ENCODE results near the gene TFF1. TPM values are rescaled to one million over a fixed set of nuclear protein-coding genes. Genes with fewer than 3 reads are reported as not detected.

Gene TFF1
- total RNA-seq, 1 donor from 2014 or later, result not detected

- Mint-ChIP-seq H3K4me1 (peaks cover 30% of the 10 kb centered on the region), H3K4me3 (no peak overlapping the region), H3K36me3 (ENCODE audit: low read depth) (no peaks in the 10 kb centered on the region), H3K27me3 (ENCODE audit: low read depth) (peaks cover 3% of the 10 kb centered on the region), H3K27ac (ENCODE audit: unreplicated experiment) (no peak overlapping the region), H3K9me3 (no peaks in the 10 kb centered on the region)
- TF ChIP-seq CTCF (conservative IDR thresholded peaks at IDR 0.05), result no peak
- DNase-seq (ENCODE audit: low read depth, low spot score), result no peak
Observed at GRCh38 chr21:42392731-42393442, 26.6 kb upstream of the TFF1 start.

GRCh38 chr21:42391297-42391696 is 25.0 kb upstream of the TFF1 start:
- Mint-ChIP-seq H3K4me1 (peaks cover 26% of the 10 kb centered on the region), H3K27ac (ENCODE audit: unreplicated experiment) (no peak overlapping the region), H3K9me3 (no peaks in the 10 kb centered on the region), H3K4me3 (no peak overlapping the region), H3K27me3 (ENCODE audit: low read depth) (peaks cover 3% of the 10 kb centered on the region), H3K36me3 (ENCODE audit: low read depth) (no peaks in the 10 kb centered on the region)
- no peak for TF ChIP-seq CTCF (conservative IDR thresholded peaks at IDR 0.05)
- DNase-seq (ENCODE audit: low read depth, low spot score), result no peak

- Mint-ChIP-seq H3K4me1 (peaks cover 26% of the 10 kb centered on the region), H3K9me3 (no peaks in the 10 kb centered on the region), H3K4me3 (no peak overlapping the region), H3K27me3 (ENCODE audit: low read depth) (peaks cover 3% of the 10 kb centered on the region), H3K36me3 (ENCODE audit: low read depth) (no peaks in the 10 kb centered on the region), H3K27ac (ENCODE audit: unreplicated experiment) (no peak overlapping the region)
- TF ChIP-seq CTCF (conservative IDR thresholded peaks at IDR 0.05), result no peak
- DNase-seq (ENCODE audit: low read depth, low spot score), result no peak
Observed at GRCh38 chr21:42390696-42391095, 24.4 kb upstream of the TFF1 start.

- Mint-ChIP-seq H3K36me3 (ENCODE audit: low read depth) (no peaks in the 10 kb centered on the region), H3K9me3 (no peaks in the 10 kb centered on the region), H3K27ac (ENCODE audit: unreplicated experiment) (no peak overlapping the region), H3K4me3 (no peak overlapping the region), H3K27me3 (ENCODE audit: low read depth) (peaks cover 5% of the 10 kb centered on the region), H3K4me1 (peaks cover 26% of the 10 kb centered on the region)
- no peak for TF ChIP-seq CTCF (conservative IDR thresholded peaks at IDR 0.05)
- no peak for DNase-seq (ENCODE audit: low read depth, low spot score)
Observed at GRCh38 chr21:42390193-42390592, 23.9 kb upstream of the TFF1 start.

- H3K4me1 Mint-ChIP-seq, result peaks cover 26% of the 10 kb centered on the region
- no peak for TF ChIP-seq CTCF (conservative IDR thresholded peaks at IDR 0.05)
- no peaks in the 10 kb centered on the region for H3K9me3 Mint-ChIP-seq
- H3K4me3 Mint-ChIP-seq, result no peak overlapping the region
- DNase-seq (ENCODE audit: low read depth, low spot score), result no peak
- H3K36me3 Mint-ChIP-seq (ENCODE audit: low read depth), result no peaks in the 10 kb centered on the region
- H3K27me3 Mint-ChIP-seq (ENCODE audit: low read depth), result peaks cover 6% of the 10 kb centered on the region
- no peak overlapping the region for H3K27ac Mint-ChIP-seq (ENCODE audit: unreplicated experiment)
Observed at GRCh38 chr21:42389449-42389835, 23.1 kb upstream of the TFF1 start.
